ENCODE data around the gene DVL1. TPM values are rescaled to one million over a fixed set of nuclear protein-coding genes. Genes with fewer than 3 reads are reported as not detected.
A peak's percentile ranks its signal among the peaks of the same experiment; 100 is the strongest.

Gene DVL1
- total and polyA plus RNA-seq, 2 of the 13 experiments (the other 11 are each of a cell fraction or from before 2014, with no cell fraction given), result 30.8 to 60.4 TPM

GRCh38 chr1:1334835-1335234, 14.4 kb downstream of the DVL1 start:
- no peak for FAIRE-seq
- Histone ChIP-seq H3K4me3 (replicated peaks in 1 of 3; ENCODE audit: insufficient read depth in 1 of 3, low read depth in 2 of 3, low read length in 3 of 3) (no peak overlapping the region), H3K27ac (ENCODE audit: extremely low read length, insufficient read depth, low read length) (no peak overlapping the region), H3K79me2 (ENCODE audit: insufficient read depth, low read length) (no peaks in the 10 kb centered on the region), H3K4me2 (ENCODE audit: low read depth, low read length) (no peak overlapping the region), H3K9ac (ENCODE audit: insufficient read depth, low read depth, low read length) (no peak overlapping the region), H3K27me3 (ENCODE audit: control insufficient read depth in 1 of 2, insufficient read depth in 2 of 2, low read length in 2 of 2) (0 out of 5 replicates have a peak, but pooled peaks cover 0 to 4% of the 10 kb centered on the region in 2 experiments), H4K20me1 (ENCODE audit: insufficient read depth, low read length) (peaks cover 7% of the 10 kb centered on the region; the same call in 1 of the 2 replicates), H3K9me3 (ENCODE audit: low read length) (no peaks in the 10 kb centered on the region), H3K4me1 (ENCODE audit: insufficient read depth, low read length) (peaks cover 23% of the 10 kb centered on the region), H3K36me3 (replicated peaks in 1 of 2; ENCODE audit: control insufficient read depth in 1 of 2, insufficient read depth in 2 of 2, low read length in 2 of 2) (peaks cover 4 to 8% of the 10 kb centered on the region in 2 experiments; a peak in 4 of 5 replicates), H2AFZ (ENCODE audit: low read length) (no peak overlapping the region)
- no peak for DNase-seq (ENCODE audit: low spot score)
- ATAC-seq, result no peak
- intact Hi-C loops (cut with micrococcal nuclease; ENCODE audit: unreplicated experiment) (no loop called here), in situ Hi-C loops (cut with HindIII; ENCODE audit: extremely low pct_ligation_motif_present, low pct_unique_long_range_greater_than_20kb) (no loop called here)
- ChIA-PET CTCF (ENCODE audit: low intra/inter-chr PET ratio, low total read pairs) (no interaction called here), POLR2A (interaction anchor here (1.4 to 3.9 kb wide), 3 partner anchors 11 to 40 kb away, joined by 3 to 12 read pairs (median 4); partner anchors contain the start of genes AURKAIP1 and DVL1)
- BruUV-seq (replicated peaks), result no TSS peak
- 95% methylated on average over 4 of the region's 11 CpGs for WGBS (ENCODE audit: low lambda C conversion rate)
- TF ChIP-seq TBL1XR1 (IDR thresholded peaks at IDR 0.05; ENCODE audit: borderline replicate concordance, low read length, partially characterized antibody) (no peak), TBP (CRISPR knock-in tag; IDR thresholded peaks at IDR 0.05) (no peak), RFXAP (CRISPR knock-in tag; IDR thresholded peaks at IDR 0.05; ENCODE audit: borderline replicate concordance) (no peak), ZNF431 (CRISPR knock-in tag; IDR thresholded peaks at IDR 0.05; ENCODE audit: borderline replicate concordance, low read depth) (peak; percentile 69; the same call in 1 of the 2 replicates), ZSCAN21 (CRISPR knock-in tag; IDR thresholded peaks at IDR 0.05; ENCODE audit: borderline replicate concordance) (peak; percentile 81; the same call in 1 of the 2 replicates), ZNF788 (CRISPR knock-in tag; IDR thresholded peaks at IDR 0.05; ENCODE audit: borderline replicate concordance) (peak; percentile 69; the same call in 1 of the 2 replicates), TRAFD1 (CRISPR knock-in tag; IDR thresholded peaks at IDR 0.05; ENCODE audit: borderline replicate concordance) (no peak), SIX4 (CRISPR knock-in tag; IDR thresholded peaks at IDR 0.05) (no peak), NR2F6 (IDR thresholded peaks at IDR 0.05) (no peak), NR2F6 (CRISPR knock-in tag; IDR thresholded peaks at IDR 0.05) (no peak), ZNF331 (CRISPR knock-in tag; IDR thresholded peaks at IDR 0.05) (peak; percentile 66; the same call in 1 of the 2 replicates), GFI1 (CRISPR knock-in tag; IDR thresholded peaks at IDR 0.05; ENCODE audit: borderline replicate concordance) (no peak), MAZ (IDR thresholded peaks at IDR 0.05; ENCODE audit: borderline replicate concordance, low read depth, low read length) (no peak), MAZ (CRISPR knock-in tag; IDR thresholded peaks at IDR 0.05; ENCODE audit: low read depth) (peak; percentile 52; the same call in 1 of the 2 replicates), CAMTA2 (CRISPR knock-in tag; IDR thresholded peaks at IDR 0.05; ENCODE audit: borderline replicate concordance) (peak; percentile 80; the same call in 1 of the 2 replicates), RORA (CRISPR knock-in tag; IDR thresholded peaks at IDR 0.05) (no peak), ZBTB49 (CRISPR knock-in tag; IDR thresholded peaks at IDR 0.05; ENCODE audit: borderline replicate concordance) (peak; percentile 75; the same call in 1 of the 2 replicates)
- TF ChIP-seq, protein P1, sequence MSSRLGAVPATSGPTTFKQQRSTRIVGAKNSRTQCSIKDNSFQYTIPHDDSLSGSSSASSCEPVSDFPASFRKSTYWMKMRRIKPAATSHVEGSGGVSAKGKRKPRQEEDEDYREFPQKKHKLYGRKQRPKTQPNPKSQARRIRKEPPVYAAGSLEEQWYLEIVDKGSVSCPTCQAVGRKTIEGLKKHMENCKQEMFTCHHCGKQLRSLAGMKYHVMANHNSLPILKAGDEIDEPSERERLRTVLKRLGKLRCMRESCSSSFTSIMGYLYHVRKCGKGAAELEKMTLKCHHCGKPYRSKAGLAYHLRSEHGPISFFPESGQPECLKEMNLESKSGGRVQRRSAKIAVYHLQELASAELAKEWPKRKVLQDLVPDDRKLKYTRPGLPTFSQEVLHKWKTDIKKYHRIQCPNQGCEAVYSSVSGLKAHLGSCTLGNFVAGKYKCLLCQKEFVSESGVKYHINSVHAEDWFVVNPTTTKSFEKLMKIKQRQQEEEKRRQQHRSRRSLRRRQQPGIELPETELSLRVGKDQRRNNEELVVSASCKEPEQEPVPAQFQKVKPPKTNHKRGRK (CRISPR knock-in tag; IDR thresholded peaks at IDR 0.05), result no peak

Data from HepG2 (cell line).